K562 (cell line): ENCODE data around the gene TRAPPC5. TPM values are rescaled to one million over a fixed set of nuclear protein-coding genes. Genes with fewer than 3 reads are reported as not detected.
A peak's percentile ranks its signal among the peaks of the same experiment; 100 is the strongest.

ENCODE experiments used
- ARID3B ChIP-seq: fragments of 250-450 bp; sonication (Bioruptor Pico); IDR thresholded peaks from 2 replicates; pipeline ENCODE4 v1.4.0; 2020; ENCODE audit warnings: borderline replicate concordance
- ATF3 ChIP-seq, 2 experiments: fragments of 450-650 bp in 1 of 2; sonication (generic) in 1 of 2; formaldehyde crosslinking in 1 of 2; IDR thresholded peaks in 1 of 2; conservative IDR thresholded peaks in 1 of 2; 2 replicates each; pipeline versions ENCODE4 v1.6.1 to v1.8.1; 2016 to 2023; ENCODE audit warnings: mild to moderate bottlenecking in 2 of 2, moderate library complexity in 2 of 2, inconsistent platforms in 1 of 2, missing genetic modification reagents in 1 of 2
- CREBBP ChIP-seq: IDR thresholded peaks from one replicate; pipeline ENCODE4 v1.6.1; 2012; ENCODE audit warnings: low read depth, mild to moderate bottlenecking, control low read depth, inconsistent platforms, low read length
- EP400 ChIP-seq: fragments of 450-650 bp; IDR thresholded peaks from 2 replicates; pipeline ENCODE4 v1.6.1; 2017; ENCODE audit warnings: antibody characterized with exemption, mild to moderate bottlenecking, moderate library complexity
- EZH2 ChIP-seq: IDR thresholded peaks from 2 replicates; pipeline ENCODE4 v1.6.1; 2012; ENCODE audit warnings: low read depth, mild to moderate bottlenecking, inconsistent platforms, low read length, borderline replicate concordance
- FOXK1 ChIP-seq: sonication (generic); formaldehyde crosslinking; IDR thresholded peaks from 2 replicates; pipeline ENCODE4 v1.8.0; 2022; ENCODE audit warnings: missing genetic modification reagents, mild to moderate bottlenecking, borderline replicate concordance
- HSF4 ChIP-seq: fragments of 250-450 bp; sonication (Bioruptor Pico); IDR thresholded peaks from 2 replicates; pipeline ENCODE4 v2.1.2; 2022; ENCODE audit warnings: mild to moderate bottlenecking, moderate library complexity, borderline replicate concordance
- PHF20 ChIP-seq: fragments of 450-650 bp; IDR thresholded peaks from 2 replicates; pipeline ENCODE4 v1.6.1; 2018; ENCODE audit not compliant: partially characterized antibody
- SMARCA5 ChIP-seq: fragments of 450-650 bp; IDR thresholded peaks from 2 replicates; pipeline ENCODE4 v1.6.1; 2016
- SRSF7 ChIP-seq: fragments of 200-400 bp; formaldehyde crosslinking; optimal IDR thresholded peaks from 2 replicates; pipeline ENCODE3; 2017; ENCODE audit warnings: mild to moderate bottlenecking, low read depth, low read length
- TFE3 ChIP-seq: fragments of 450-650 bp; formaldehyde crosslinking; IDR thresholded peaks from 2 replicates; pipeline ENCODE4 v1.4.0; 2020; ENCODE audit warnings: mild to moderate bottlenecking, mixed read lengths
- ZNF146 ChIP-seq: IDR thresholded peaks from one replicate; pipeline ENCODE4 v1.6.1; 2018; ENCODE audit warnings: missing compliant biosample characterization; ENCODE audit not compliant: unreplicated experiment
- ZNF277 ChIP-seq: fragments of 250-450 bp; sonication (Bioruptor Pico); IDR thresholded peaks from 2 replicates; pipeline ENCODE4 v1.8.0; 2022; ENCODE audit warnings: inconsistent platforms, mild to moderate bottlenecking, moderate library complexity, borderline replicate concordance
- ZNF3 ChIP-seq: fragments of 250-450 bp; sonication (Bioruptor Pico); IDR thresholded peaks from 2 replicates; pipeline ENCODE4 v1.5.0; 2021; ENCODE audit warnings: mild to moderate bottlenecking, moderate library complexity
- ZNF584 ChIP-seq: fragments of 200-800 bp; sonication (Bioruptor generic); IDR thresholded peaks from 2 replicates; pipeline ENCODE4 v1.6.1; 2016; ENCODE audit warnings: low read depth, mild to moderate bottlenecking, missing genetic modification characterization, missing compliant biosample characterization
- ZNF76 ChIP-seq: fragments of 250-450 bp; sonication (Bioruptor Pico); IDR thresholded peaks from 2 replicates; pipeline ENCODE4 v1.4.0; 2020; ENCODE audit warnings: mild to moderate bottlenecking, moderate library complexity, borderline replicate concordance
- ZNF785 ChIP-seq: fragments of 250-450 bp; sonication (Bioruptor Pico); IDR thresholded peaks from 2 replicates; pipeline ENCODE4 v1.4.0; 2020; ENCODE audit warnings: mild to moderate bottlenecking
- polyA plus RNA-seq, 8 experiments: library from polyadenylated mRNA; depleted of rRNA in 4 of 8; stranded (reverse) in 5 of 8; unstranded in 3 of 8; fragments of >200 nt; fragmentation: Nextera tagmentation in 2 of 8; fragmentation: Illumina TruSeq in 1 of 8; extraction: Ambion mirVana in 2 of 8; extraction: Trizol in 1 of 8; gene quantifications; 2 replicates each; pipeline versions ENCODE4 v1.2.1 to v1.2.3, GENCODE V29; 2011 to 2014; ENCODE audit warnings: inconsistent platforms in 1 of 8, missing spikeins in 1 of 8
- total RNA-seq, 7 experiments: library from RNA; depleted of rRNA in 6 of 7; stranded (reverse); fragments of >200 nt in 6 of 7; fragmentation: Illumina TruSeq in 2 of 7; extraction: Trizol in 2 of 7; gene quantifications; 2 replicates each; pipeline versions ENCODE4 v1.2.1 to v1.2.3, GENCODE V29; 2011 to 2021; ENCODE audit warnings: low replicate concordance in 1 of 7
- TF ChIP-seq, protein P1 (sequence below): fragments of 250-450 bp; sonication (Bioruptor Pico); IDR thresholded peaks from 2 replicates; pipeline ENCODE4 v1.9.0; 2021; ENCODE audit warnings: mild to moderate bottlenecking, inconsistent platforms

TRAPPC5 gene
- total and polyA plus RNA-seq, 9 of the 15 experiments (the other 6 are each of a cell fraction or from before 2014, with no cell fraction given): 2.0 to 76.9 (median 29.3) TPM

- no peak for TF ChIP-seq EZH2
- TF ChIP-seq HSF4 (CRISPR knock-in tag): no peak
- no peak for TF ChIP-seq CREBBP
- TF ChIP-seq SMARCA5: no peak
- TF ChIP-seq ZNF277 (CRISPR knock-in tag): no peak
- TF ChIP-seq ARID3B (CRISPR knock-in tag): no peak
- no peak for TF ChIP-seq SRSF7
- TF ChIP-seq ZNF76 (CRISPR knock-in tag): no peak
- TF ChIP-seq ATF3 (IDR thresholded peaks at IDR 0.05): no peak
- no peak for TF ChIP-seq ATF3 (CRISPR knock-in tag; conservative IDR thresholded peaks at IDR 0.05)
- no peak; the same call in 1 of the 2 replicates for TF ChIP-seq EP400
- TF ChIP-seq TFE3 (CRISPR knock-in tag): no peak
- TF ChIP-seq, protein P1, sequence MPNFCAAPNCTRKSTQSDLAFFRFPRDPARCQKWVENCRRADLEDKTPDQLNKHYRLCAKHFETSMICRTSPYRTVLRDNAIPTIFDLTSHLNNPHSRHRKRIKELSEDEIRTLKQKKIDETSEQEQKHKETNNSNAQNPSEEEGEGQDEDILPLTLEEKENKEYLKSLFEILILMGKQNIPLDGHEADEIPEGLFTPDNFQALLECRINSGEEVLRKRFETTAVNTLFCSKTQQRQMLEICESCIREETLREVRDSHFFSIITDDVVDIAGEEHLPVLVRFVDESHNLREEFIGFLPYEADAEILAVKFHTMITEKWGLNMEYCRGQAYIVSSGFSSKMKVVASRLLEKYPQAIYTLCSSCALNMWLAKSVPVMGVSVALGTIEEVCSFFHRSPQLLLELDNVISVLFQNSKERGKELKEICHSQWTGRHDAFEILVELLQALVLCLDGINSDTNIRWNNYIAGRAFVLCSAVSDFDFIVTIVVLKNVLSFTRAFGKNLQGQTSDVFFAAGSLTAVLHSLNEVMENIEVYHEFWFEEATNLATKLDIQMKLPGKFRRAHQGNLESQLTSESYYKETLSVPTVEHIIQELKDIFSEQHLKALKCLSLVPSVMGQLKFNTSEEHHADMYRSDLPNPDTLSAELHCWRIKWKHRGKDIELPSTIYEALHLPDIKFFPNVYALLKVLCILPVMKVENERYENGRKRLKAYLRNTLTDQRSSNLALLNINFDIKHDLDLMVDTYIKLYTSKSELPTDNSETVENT (CRISPR knock-in tag): no peak
- TF ChIP-seq PHF20: peak; percentile 46
- TF ChIP-seq ZNF3 (CRISPR knock-in tag): no peak
- TF ChIP-seq ZNF584 (CRISPR knock-in tag): no peak
- TF ChIP-seq ZNF146 (CRISPR knock-in tag): no peak
- no peak for TF ChIP-seq FOXK1
- no peak for TF ChIP-seq ZNF785 (CRISPR knock-in tag)
Observed at GRCh38 chr19:7680606-7681339, at the start of gene TRAPPC5 (continued).
